ENCODE measurements around the gene PF4V1.
A peak's percentile ranks its signal among the peaks of the same experiment; 100 is the strongest.

Gene PF4V1, protein sequence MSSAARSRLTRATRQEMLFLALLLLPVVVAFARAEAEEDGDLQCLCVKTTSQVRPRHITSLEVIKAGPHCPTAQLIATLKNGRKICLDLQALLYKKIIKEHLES

DNA sequence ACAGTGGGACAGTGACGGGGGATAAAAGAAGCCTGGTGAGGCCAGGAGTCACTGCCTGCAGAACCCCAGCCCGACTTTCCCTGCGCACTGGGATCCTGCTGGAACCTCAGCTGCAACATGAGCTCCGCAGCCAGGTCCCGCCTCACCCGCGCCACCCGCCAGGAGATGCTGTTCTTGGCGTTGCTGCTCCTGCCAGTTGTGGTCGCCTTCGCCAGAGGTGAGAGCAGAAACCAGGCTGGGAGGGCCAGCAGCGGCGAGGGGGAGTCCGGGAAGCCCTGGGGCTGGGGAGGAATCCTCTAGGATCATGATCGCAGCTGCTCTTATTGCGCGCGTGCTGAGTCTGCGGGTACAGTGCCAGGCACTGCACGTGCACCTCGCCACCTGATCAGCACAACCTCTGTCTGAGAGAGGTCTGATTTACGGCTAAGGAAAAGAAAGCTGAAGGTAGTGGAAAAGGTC is at the start of gene PF4V1:
Gene PF4V1 (plus strand): TSS at position 51 of the 459 bp plus-strand sequence. CDS start 67 bp downstream, at position 118.
- no peak for DNase-seq

DNA sequence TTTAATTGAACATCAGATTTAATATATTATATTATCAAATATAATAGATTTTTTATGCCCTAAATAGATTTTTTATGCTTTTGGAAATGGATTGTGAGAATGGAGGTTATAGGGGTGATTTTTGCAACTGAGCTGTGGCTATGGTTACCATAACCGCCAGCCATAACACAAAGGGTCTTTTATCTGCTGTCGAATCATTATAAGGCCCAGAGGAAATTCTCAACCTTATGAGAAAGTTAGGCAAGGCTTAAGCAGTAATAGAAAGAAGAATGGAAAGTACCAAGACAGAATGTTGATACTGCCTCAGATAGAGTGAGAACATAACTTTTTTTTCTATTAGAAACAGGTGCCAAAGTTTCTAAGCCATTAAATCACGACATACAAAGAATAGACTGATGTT is 42.9 kb upstream of the PF4V1 start:
- no peak for DNase-seq

DNA sequence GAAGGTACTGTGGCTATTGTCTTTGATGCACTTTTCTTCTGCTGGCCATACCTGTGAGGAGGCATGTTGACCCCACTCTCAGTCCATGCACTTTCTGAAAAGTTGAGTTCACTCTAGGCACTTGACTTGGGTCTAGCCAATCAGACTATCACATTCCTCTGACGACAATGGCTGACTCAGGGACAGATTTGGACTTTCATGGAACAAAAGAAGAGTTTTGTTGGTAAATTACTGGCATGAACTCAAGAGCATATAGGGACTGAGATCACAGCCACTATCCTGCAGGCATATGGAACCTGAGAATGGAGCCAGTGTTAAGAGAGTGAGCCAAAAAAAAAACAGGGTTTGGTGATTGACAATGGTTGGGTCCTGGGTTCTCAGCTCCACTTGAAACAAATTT is 41.3 kb upstream of the PF4V1 start:
- DNase-seq = no peak

DNA sequence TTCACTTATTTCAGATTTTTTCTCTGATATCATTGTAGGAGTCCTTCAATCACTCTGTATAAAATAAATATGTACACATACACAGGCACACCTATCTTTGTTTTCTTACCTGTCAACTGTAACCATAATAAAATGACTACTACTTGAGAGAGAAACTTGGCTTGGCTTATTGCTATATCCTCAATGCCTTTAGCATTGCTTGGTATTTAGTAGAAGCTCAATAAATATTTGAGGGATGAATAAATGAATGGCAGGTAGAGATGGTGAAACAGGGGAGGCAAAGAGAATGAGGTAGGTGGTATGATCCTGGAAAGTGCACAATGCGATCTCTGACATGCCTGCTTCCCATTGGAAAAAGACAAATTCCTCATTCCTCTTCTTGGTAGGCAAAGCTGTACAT is 38.4 kb upstream of the PF4V1 start:
- DNase-seq = no peak

DNA sequence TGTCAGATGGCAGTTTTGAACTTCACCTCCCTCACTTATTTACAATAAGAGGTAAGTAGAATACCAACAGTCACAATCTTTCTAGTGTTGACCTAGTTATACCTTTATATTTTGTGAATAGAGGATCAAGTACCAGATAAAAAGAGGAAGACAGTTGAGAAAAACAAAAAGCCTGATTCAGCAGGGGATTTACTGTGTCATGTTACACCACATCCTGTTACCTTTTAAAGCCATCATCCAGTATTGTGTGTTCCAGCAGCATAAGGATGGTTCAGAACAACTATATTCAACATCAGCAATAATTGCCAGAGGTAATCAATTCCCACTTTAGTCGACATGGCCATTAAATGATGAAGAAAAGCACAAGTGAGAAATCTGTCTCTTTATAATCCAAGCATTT is 38.0 kb upstream of the PF4V1 start:
- DNase-seq = no peak

DNA sequence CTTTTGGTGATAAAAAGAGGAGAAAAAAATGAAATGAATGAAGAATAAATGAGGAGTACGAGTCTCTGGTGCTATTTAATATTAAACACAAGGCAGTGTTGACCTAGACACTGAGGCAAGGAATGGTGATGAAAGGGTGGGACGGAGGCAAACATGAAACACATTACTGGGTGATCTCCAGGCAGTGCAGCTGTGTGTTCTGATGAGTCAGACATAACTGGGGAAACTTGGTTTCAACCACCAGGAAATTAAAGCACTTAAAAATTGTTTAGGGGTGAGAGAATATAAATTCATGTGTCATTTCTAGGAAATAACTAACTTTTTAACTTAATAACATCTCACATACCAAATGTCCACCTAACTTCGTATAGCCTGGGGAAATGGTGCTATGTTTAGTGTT is 36.3 kb upstream of the PF4V1 start:
- peak; percentile 94 for DNase-seq

DNA sequence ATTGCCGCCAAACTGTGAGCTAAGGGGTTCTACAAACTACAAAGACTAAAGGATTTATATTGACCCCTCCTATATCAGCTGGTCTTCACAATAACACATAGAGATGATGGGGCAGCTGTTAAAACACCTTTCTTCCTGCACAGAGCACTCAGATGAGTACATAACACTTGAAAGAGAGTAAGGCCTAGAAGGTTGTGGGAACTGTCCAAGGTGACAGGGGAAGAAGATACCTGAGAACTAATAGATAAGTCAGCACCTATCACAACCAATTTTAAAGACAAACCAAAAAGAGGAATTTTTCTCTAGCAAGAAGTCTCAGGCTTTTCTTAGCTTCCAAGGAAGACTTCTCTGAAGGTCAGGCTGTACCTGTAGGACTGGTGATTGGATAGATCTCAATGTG is 35.8 kb upstream of the PF4V1 start:
- DNase-seq = no peak

GRCh38 chr4:73821325-73821724 is 31.8 kb upstream of the PF4V1 start:
- no peak for DNase-seq

DNA sequence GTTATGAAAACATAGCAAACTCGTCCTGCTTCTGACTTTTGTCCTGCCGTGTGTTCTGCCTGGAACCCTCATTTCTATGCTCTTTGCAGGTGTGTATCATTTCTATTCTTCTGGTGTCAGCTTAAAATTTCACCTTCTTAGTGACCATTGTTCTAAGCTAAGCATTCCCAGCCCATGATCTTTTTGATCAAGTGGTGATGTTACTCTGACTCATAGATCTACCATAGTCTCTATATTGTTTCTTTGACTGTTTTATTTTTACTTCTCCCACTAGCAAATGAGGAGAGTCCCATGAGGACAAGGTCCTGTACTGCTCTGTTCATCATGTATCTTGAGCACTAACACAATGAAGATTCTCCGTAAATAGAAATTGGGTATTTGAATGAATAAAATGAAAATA is 30.7 kb upstream of the PF4V1 start:
- DNase-seq = no peak

GRCh38 chr4:73822812-73823504 is 30.1 kb upstream of the PF4V1 start:
- no peak for DNase-seq

GRCh38 chr4:73823760-73824159 is 29.3 kb upstream of the PF4V1 start:
- DNase-seq = no peak

- DNase-seq = peak; percentile 55
Measured at GRCh38 chr4:73828956-73829355, 24.1 kb upstream of the PF4V1 start.

DNA sequence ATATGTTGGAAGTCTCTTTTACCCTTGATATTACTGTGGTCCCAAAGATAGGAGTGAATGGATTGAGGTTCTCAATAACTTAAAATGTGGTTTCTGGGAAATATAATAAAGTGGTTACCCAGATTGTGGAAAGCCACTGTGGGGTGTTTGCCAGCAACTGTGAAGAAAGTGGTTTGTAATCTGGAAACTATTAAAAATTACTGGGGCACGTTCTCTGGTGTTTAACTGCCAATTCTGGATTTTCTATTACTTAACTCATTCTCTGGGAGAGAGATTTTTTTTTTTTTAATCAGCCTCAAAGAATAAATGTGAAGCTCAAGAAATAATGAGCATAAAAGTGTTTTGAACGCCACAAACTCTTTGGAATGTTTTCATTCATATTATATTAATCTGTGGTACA is 21.5 kb upstream of the PF4V1 start:
- peak; percentile 80 for DNase-seq

DNA sequence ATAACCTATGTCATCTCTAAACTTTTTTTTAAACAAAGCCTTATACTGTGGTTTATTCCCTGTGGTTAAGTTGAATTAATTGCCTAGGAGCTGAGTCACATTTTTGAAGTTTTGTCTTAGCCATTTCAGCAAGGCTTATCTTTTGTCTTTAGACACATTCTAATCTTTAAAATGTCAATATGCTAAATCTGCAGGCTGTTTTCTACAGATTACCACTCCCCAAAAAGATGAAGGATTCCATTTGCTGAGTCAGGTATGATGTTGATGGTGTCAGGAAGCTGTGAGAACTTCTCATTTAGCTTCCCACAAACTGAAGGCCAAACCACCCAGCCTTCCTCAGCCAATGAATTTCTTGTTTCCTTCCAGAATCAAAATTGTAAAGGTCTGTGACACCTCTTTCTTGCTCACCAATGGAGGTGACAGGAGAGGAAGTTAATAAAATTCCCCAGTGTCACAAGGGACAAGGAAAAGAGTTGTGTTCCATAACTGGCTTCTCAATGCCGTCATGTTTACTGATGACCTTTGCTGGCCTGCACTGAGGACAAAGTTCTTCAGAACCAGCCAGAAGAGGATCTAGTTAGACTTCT is 20.4 kb upstream of the PF4V1 start:
- DNase-seq = peak; percentile 77

DNA sequence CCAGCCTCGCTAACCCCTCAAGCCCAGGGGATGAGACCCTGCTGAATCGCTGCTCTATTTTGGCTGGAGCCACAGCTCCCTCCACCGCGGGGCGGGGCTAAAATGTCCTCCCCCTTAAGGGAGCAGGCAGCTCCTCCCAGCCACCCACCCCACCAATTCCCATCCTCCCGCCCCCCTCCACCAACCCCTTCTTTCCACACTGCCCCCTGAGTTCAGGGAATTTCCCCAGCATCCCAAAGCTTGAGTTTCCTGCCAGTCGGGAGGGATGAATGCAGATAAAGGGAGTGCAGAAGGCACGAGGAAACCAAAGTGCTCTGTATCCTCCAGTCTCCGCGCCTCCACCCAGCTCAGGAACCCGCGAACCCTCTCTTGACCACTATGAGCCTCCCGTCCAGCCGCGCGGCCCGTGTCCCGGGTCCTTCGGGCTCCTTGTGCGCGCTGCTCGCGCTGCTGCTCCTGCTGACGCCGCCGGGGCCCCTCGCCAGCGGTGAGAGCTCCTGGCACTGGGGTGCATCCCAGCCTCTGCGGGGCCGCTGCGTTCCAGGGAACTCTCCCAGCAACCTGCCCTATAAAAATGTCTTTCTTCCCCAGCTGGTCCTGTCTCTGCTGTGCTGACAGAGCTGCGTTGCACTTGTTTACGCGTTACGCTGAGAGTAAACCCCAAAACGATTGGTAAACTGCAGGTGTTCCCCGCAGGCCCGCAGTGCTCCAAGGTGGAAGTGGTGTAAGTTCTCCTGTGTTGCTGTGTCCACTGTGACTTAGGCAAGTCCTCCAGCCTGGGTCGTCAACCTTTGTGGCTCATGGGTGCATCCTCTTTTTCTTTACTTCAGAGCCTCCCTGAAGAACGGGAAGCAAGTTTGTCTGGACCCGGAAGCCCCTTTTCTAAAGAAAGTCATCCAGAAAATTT is 16.5 kb upstream of the PF4V1 start, which contains the start of gene CXCL6:
Gene CXCL6 (plus strand): TSS at position 306 of the 907 bp plus-strand sequence. CDS start 73 bp downstream, at position 379.
- DNase-seq = no peak

DNA sequence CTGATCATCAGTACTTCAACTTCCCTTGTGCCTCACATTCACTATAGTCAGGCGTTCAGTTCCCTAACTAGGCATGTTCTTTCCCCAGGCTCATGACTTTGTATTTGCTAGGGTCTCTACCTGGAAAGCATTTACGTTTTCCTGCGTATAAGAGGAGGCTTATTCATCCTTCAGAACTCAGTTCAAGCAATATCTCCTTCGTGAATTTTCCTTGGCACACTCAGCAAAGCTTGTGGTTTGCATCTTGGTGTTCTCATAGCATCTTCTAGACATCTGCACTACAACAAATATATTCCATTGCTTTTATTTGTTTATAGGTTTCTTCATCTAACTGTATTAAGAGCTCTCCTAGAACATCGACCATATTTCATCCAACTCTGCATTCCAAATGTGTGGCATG is 14.0 kb upstream of the PF4V1 start:
- no peak for DNase-seq

GRCh38 chr4:73839715-73840114 is 13.4 kb upstream of the PF4V1 start:
- no peak for DNase-seq

GRCh38 chr4:73841243-73841925 is 11.7 kb upstream of the PF4V1 start:
- DNase-seq = no peak

DNA sequence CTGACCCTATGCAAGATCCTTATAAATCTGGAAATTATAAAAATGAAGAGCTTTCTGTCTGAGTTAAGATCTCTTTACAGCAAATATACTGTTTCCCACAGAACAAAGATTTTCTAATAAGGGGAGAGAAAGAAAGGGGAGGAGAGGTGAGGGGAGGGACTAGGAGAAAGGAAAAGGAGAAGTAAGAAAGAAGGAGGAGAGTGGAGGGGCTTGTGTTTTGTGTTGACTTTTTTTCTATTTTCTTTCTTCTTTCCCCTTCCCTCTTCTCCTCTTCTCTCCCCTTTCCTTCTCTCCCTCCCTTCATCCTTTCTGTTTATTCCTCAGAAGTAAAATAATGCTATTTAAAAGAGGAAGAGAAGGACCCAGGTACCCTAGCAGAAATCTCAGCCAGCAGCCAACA is 10.4 kb upstream of the PF4V1 start:
- DNase-seq = no peak

DNA sequence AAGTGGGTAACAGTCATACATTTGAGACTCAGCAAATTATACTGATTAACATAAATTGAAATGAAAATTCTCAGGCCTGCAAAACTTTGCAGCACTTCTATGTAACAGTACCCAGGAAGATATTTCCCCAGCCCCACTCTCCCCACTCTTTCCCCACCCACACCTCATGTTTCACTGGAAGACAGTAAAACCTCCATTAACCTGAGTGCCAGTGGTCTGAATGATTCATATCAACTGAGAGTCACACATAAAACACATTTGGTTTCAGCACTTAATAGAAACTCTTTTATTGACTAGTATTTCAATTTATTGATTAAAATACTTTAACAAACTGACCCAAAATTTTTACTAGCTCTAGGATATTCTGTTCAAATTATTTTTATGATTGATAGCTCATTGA is 9.7 kb upstream of the PF4V1 start:
- DNase-seq = peak; percentile 38

GRCh38 chr4:73844345-73844744 is 8.8 kb upstream of the PF4V1 start:
- DNase-seq = peak; percentile 63

DNA sequence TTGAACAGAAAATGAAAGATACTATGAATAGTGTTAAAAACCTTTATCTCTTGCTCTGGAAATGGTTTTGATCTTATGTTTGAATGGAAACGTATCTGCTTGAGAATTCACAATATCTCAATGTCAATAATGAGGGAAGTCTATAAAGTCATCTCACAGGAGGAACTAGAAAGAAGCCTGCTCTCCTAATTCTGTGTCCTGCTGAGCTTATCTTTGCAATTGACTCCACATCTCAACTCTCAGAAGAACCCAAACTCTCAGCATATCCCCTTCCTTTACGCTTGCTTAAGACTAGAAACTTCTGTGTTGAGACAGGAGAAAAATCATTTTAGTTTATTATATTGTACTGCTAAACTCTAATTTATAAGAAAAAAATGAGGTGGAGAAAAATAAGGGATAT is 8.3 kb upstream of the PF4V1 start:
- no peak for DNase-seq

Measured in fibroblast of upper back skin (primary cell).